Mesenteric fat pad (tissue), 1 donor: ENCODE results near the gene TTC9B. TPM values are rescaled to one million over a fixed set of nuclear protein-coding genes. Genes with fewer than 3 reads are reported as not detected.
"Not testable (repeated sequence)": the region's sequence is repeated elsewhere in the genome, so short reads cannot be mapped to it uniquely, and the experiment has no call there.

Experiments
- DNase-seq: peaks from one replicate; pipeline ENCODE4 v3.0.0-alpha.2; 2020; ENCODE audit warnings: low spot score
- total RNA-seq: library from RNA; stranded (reverse); fragmentation: NEBNext Ultra II Directional; extraction: Animal tissue kit (Norgen Biotek cat#: 25700); gene quantifications from one replicate; pipeline ENCODE4 v1.2.1, GENCODE V29; 2021
- donor health status: DM: yes; HTN: yes; CAD: no.

The TTC9B gene
- total RNA-seq, 1 donor from 2014 or later, result not detected

- no peak for DNase-seq
Measured at GRCh38 chr19:40174092-40174491, 44.1 kb downstream of the TTC9B start.

- not testable (repeated sequence) for DNase-seq
Measured at GRCh38 chr19:40171293-40171692, 46.9 kb downstream of the TTC9B start.

DNA sequence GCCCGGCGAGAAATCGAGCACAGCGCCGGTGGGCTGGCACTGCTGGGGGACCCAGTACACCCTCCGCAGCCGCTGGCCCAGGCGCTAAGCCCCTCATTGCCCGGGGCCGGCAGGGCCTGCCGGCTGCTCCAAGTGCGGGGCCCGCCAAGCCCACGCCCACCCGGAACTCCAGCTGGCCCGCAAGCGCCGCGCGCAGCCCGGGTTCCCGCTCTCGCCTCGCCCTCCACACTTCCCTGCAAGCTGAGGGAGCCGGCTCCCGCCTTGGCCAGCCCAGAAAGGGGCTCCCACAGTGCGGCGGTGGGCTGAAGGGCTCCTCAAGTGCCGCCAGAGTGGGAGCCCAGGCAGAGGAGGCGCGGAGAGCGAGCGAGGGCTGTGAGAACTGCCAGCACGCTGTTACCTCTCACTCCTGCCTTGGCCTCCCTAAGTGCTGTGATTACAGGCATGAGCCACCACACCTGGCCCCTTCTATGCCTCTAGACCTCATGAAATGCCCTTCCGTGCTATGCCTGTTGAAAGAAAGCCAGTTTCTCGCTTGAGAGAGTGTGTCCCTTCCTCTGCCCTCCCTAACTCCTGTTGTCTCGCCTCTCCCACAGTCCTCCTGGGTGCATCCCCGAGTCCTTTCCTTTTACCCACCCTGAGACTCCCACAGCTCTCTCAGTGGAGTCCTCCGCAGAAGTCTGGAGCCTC lies 47.7 kb downstream of the TTC9B start:
- DNase-seq, result not testable (repeated sequence)

- DNase-seq, result not testable (repeated sequence)
Measured at GRCh38 chr19:40169482-40170302, 48.5 kb downstream of the TTC9B start.

Other genes starting within 250 kb of the TTC9B start
- gene PSMC4, start 247.2 kb downstream of the TTC9B start, total RNA-seq, result 85.5 TPM
- 3.9 TPM for gene ZNF546, start 221.3 kb downstream of the TTC9B start, total RNA-seq
- gene ZNF780B, start 162.2 kb downstream of the TTC9B start, total RNA-seq, result 11.4 TPM
- 12.7 TPM for gene ZNF780A, start 127.4 kb downstream of the TTC9B start, total RNA-seq
- gene MAP3K10, start 27.0 kb downstream of the TTC9B start, total RNA-seq, result 18.0 TPM
- gene CCNP, start 8.3 kb upstream of the TTC9B start, total RNA-seq, result 0.39 TPM
- gene AKT2, start 67.0 kb upstream of the TTC9B start, total RNA-seq, result 189 TPM
- gene C19orf47, start 130.0 kb upstream of the TTC9B start, total RNA-seq, result 13.0 TPM
- 275 TPM for gene PLD3, start 130.3 kb upstream of the TTC9B start, total RNA-seq
- gene HIPK4, start 171.8 kb upstream of the TTC9B start, total RNA-seq, result 0.29 TPM
- 2.3 TPM for gene PRX, start 195.0 kb upstream of the TTC9B start, total RNA-seq
- 20.2 TPM for gene SERTAD1, start 207.6 kb upstream of the TTC9B start, total RNA-seq
- gene SERTAD3, start 226.0 kb upstream of the TTC9B start, total RNA-seq, result 40.7 TPM
- 141 TPM for gene BLVRB, start 247.4 kb upstream of the TTC9B start, total RNA-seq
- 6.1 TPM for gene SPTBN4, start 248.6 kb upstream of the TTC9B start, total RNA-seq